Measurements from ENCODE around the gene NRIP1.

DNA sequence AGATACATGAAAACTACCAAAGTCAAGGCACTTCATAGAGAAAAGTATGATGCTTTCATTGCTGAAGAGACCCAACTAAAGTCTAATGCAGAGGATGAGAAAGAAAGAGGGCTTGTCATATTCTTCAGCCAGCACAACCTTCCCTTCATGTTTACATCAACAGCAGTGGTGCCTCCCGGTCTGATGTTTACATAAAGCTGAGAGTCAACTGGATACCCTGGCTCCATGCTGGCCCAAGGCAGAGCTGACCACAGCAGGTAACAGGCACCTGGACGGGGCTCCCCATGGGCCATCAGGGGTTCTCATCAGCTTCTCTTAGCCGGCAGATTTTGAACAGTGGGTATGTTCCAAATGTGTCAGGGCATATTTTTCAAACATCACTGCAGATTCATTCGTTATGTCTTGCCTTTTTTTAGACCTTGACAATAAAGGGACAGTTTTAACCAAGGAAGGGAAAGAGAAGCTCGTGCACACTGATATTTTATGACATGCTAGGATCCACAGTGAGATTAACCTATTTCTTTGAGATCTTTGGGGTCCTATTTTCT lies 117.1 kb downstream of the NRIP1 start:
- TF ChIP-seq, protein P1, sequence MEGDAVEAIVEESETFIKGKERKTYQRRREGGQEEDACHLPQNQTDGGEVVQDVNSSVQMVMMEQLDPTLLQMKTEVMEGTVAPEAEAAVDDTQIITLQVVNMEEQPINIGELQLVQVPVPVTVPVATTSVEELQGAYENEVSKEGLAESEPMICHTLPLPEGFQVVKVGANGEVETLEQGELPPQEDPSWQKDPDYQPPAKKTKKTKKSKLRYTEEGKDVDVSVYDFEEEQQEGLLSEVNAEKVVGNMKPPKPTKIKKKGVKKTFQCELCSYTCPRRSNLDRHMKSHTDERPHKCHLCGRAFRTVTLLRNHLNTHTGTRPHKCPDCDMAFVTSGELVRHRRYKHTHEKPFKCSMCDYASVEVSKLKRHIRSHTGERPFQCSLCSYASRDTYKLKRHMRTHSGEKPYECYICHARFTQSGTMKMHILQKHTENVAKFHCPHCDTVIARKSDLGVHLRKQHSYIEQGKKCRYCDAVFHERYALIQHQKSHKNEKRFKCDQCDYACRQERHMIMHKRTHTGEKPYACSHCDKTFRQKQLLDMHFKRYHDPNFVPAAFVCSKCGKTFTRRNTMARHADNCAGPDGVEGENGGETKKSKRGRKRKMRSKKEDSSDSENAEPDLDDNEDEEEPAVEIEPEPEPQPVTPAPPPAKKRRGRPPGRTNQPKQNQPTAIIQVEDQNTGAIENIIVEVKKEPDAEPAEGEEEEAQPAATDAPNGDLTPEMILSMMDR (IDR thresholded peaks at IDR 0.05): no peak
- no peak for TF ChIP-seq EZH2 (IDR thresholded peaks at IDR 0.05)
